GM21619 (cell line): Measurements from ENCODE around the gene FBXO47.
"Not testable (repeated sequence)": the region's sequence is repeated elsewhere in the genome, so short reads cannot be mapped to it uniquely, and the experiment has no call there.

Experiments used
- ATAC-seq: cut with Tn5 transposase; IDR thresholded peaks from one replicate; pipeline ENCODE4 v1.9.1; 2021; ENCODE audit not compliant: unreplicated experiment

The FBXO47 gene

DNA sequence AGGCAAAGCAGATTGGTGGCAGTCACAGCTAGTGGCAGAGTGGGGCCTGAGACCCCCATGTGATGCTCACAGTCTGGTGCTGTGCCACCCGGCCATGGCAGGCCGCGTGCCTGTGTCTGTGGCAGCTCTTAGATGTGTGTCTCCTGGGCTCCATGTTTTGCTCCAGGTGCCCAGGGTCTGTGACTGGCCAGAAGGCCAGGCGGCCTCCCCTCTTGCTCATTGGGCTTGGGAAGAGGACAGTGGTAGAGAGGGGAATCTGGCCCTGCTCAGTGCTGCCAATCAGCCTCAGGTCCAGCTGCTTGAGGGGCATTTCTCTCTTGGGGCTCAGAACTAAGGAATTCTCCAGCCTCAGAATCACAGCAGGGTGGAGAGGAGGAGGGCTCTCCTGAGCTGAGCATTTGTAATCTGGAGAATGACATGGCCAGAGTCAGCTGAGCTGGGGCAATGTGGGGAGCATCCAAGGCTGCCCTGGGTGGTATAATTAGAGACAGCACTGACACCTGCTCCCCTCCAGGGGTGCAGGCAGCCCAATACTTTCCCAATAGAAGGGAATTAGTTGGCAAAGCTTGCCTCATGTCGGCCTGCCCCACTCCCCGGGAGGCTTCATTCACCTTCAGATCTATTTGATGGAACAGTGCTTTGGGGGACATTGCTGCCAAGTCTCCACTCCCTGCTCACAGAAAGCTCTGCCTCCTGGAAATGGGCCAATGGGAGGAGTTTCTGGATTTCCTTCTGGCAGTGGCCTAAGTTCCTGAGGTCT, 44.5 kb downstream of the FBXO47 start:
- ATAC-seq = no peak

- ATAC-seq = no peak
These were observed 45.3 kb downstream of the FBXO47 start for GRCh38 chr17:38921756-38922411.

DNA sequence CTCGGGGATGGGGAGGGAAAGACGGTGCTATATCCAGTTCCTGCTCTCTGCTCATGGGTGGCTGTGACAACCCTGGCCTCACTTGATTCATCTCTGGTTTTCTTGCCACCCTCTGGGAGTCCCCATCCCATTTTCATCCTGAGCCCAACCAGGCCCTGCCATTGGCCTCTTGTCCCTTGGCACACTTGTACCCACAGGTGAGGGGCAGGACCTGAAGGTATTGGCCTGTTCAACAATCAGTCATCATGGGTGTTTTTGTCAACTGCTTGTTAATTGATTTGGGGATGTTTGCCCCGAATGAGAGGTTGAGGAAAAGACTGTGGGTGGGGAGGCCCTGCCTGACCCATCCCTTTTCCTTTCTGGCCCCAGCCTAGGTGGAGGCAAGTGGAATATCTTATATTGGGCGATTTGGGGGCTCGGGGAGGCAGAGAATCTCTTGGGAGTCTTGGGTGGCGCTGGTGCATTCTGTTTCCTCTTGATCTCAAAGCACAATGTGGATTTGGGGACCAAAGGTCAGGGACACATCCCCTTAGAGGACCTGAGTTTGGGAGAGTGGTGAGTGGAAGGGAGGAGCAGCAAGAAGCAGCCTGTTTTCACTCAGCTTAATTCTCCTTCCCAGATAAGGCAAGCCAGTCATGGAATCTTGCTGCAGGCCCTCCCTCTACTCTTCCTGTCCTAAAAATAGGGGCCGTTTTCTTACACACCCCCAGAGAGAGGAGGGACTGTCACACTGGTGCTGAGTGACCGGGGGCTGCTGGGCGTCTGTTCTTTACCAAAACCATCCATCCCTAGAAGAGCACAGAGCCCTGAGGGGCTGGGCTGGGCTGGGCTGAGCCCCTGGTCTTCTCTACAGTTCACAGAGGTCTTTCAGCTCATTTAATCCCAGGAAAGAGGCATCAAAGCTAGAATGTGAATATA, 46.6 kb downstream of the FBXO47 start:
- ATAC-seq = no peak

GRCh38 chr17:38919316-38920078, 47.7 kb downstream of the FBXO47 start:
- ATAC-seq = no peak

DNA sequence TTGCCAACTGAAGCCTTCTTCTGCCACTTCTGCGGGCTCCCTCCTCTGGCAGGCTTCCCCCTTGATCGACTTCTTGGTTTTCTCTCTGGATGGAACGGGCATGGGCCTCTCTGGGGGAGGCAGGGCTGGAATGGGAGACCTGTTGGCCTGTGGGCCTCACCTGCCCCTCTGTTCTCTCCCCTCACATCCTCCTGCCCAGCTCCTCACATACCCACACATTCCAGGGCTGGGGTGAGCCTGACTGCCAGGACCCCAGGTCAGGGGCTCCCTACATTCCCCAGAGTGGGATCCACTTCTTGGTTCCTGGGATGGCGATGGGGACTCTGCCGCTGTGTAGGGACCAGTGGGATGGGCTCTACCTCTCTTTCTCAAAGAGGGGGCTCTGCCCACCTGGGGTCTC, 48.3 kb downstream of the FBXO47 start:
- ATAC-seq = no peak

DNA sequence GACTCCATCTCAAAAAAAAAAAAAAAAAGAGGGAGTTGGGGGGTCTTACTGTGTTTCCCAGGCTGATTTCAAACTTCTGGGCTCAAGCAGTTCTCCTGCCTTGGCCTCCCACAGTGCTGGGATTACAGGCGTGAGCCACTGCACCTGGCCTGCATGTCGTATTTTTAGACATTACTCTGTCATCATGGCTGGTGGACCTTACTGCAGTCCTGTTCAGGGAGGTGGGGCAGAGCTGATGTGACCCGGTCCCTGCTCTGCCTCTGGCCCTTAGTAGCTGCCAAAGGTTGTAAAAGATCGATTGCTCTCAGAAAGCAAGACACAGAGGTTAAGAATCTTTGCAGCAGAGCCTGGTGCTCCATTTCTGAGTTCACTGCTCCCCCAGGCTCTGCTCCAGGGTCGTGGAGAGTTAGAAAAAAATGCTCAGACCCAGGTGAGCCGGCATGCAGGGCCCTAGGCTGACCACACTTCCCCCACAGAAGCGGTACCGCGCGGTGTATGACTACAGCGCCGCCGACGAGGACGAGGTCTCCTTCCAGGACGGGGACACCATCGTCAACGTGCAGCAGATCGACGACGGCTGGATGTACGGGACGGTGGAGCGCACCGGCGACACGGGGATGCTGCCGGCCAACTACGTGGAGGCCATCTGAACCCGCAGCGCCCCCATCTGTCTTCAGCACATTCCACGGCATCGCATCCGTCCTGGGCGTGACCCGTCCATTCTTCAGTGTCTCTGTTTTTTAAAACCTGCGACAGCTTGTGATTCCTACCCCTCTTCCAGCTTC, 48.9 kb downstream of the FBXO47 start:
- no peak for ATAC-seq

- no peak for ATAC-seq
These were observed 49.9 kb downstream of the FBXO47 start for GRCh38 chr17:38917259-38917658.

- no peak for ATAC-seq
These were observed 50.4 kb downstream of the FBXO47 start for GRCh38 chr17:38916771-38917170.

- ATAC-seq = no peak
These were observed 51.6 kb downstream of the FBXO47 start for GRCh38 chr17:38915639-38915995.

DNA sequence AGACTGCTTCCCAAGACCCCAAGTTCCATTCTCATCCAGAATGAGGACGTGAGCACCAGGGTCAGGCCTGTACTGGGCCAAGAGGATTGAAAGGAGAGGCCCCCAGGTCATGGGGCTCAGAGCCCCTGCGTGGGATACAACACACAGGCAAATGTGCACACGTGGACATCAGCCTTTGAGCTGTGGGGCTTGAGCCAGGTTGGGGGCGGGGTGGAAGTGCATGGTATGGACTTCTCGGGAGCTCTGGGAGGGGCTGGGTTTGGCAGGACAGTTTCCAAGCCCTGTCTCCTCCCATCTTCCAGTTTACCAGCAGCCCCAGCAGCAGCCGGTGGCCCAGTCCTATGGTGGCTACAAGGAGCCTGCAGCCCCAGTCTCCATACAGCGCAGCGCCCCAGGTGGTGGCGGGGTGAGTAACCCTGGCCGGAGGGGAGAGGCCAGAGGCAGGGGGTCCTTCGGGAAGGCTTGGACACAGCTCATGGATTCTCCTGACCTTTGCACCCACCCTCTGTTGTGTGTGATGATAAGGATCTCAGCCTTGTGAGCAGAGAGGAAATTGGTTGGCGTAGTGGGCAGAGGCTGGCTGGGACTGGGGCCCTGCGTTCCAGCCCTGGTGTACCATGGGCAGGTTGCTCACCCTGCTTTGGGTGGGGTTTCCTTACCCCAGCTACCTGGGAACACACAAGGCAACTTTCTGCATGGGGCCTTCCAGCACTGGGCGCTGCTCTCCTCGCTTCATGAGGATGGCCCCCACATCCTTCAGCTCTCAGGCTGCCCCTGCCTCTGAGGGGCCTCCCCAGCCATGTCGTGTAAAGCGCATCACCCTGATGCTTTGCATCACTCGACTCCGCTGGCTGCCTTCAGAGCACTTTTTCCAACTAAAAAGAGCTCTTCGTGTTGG, 52.2 kb downstream of the FBXO47 start:
- no peak for ATAC-seq

DNA sequence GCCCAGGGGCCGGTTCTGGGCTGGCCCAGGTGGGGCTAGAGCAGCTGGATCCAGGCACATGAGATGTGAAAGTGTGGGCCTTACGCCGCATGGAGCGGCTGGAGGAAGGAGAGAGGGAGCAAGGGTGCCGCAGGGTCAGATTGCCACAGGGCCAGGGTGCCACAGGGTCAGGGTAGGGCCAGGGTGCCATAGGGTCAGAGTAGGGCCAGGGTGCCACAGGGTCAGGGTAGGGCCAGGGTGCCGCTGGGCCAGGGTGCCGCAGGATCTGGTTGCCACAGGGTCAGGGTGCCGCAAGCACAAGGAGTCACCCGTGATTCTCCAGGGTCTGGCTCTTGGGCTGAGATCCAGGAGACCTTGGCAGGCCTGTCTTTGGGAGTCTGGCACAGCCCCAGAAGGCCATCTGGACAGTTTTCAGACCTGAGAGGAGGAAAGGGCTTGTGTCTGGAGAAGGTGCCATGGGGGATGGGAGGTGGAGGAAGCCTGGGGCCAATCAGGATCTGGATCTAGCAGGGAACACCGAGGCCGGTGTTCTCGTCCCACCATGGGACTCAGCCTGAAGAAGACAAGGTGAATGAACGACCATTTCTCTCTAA, 54.9 kb downstream of the FBXO47 start:
- no peak for ATAC-seq

DNA sequence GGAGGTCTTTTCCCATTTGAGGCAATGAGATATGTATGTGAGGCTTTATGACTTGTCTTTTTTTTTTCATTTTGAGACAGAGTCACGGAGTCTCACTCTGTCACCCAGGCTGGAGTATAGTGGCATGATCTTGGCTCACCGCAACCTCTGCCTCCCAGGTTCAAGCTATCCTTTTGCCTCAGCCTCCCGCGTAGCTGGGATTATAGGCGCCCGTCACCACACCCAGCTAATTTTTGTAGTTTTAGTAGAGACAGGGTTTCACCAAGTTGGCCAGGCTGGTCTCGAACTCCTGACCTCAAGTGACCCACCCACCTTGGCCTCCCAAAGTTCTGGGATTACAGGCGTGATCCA, 55.5 kb downstream of the FBXO47 start:
- not testable (repeated sequence) for ATAC-seq

- no peak for ATAC-seq
These were observed 56.0 kb downstream of the FBXO47 start for GRCh38 chr17:38911081-38911730.

DNA sequence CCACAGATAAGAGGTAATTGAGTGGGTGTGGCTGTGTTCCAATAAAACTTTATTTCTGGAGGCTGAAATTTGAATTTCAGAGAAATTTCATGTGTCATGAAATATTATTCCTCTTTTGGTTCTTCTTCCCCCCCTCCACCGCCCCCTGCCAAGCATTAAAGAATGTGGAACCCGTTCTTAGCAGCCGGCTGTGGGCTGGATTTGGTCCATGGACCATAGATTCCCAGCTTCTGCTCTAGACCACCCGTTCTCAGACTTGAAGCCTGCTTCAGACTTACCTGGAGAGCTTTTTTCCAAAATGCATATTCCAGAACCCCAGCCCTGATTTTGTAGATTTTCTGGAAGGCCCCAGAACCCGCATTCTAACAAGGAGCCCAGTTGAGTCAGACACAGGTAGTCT, 56.9 kb downstream of the FBXO47 start:
- no peak for ATAC-seq

GRCh38 chr17:38908676-38909181, 58.5 kb downstream of the FBXO47 start:
- ATAC-seq = no peak

GRCh38 chr17:38907930-38908675, 59.1 kb downstream of the FBXO47 start:
- ATAC-seq = no peak

- no peak for ATAC-seq
These were observed 60.6 kb downstream of the FBXO47 start for GRCh38 chr17:38906460-38907228.
